Stimulated activated CD8-positive, alpha-beta memory T cell treated with anti-CD3 and anti-CD28 coated beads, Interleukin-4, amount 100 ng/mL, for 4 hours (primary cell): ENCODE data around the gene CAMKK1.
"Not testable (repeated sequence)": the region's sequence is repeated elsewhere in the genome, so short reads cannot be mapped to it uniquely, and the experiment has no call there.

Experiments used
- DNase-seq, 2 donors: peaks; one replicate each; pipeline ENCODE4 v3.0.0-alpha.2; 2020; ENCODE audit warnings: low read depth in 2 of 2, low spot score in 1 of 2

The CAMKK1 gene

GRCh38 chr17:3880983-3881382 is 11.9 kb downstream of the CAMKK1 start:
- DNase-seq, result no peak

DNA sequence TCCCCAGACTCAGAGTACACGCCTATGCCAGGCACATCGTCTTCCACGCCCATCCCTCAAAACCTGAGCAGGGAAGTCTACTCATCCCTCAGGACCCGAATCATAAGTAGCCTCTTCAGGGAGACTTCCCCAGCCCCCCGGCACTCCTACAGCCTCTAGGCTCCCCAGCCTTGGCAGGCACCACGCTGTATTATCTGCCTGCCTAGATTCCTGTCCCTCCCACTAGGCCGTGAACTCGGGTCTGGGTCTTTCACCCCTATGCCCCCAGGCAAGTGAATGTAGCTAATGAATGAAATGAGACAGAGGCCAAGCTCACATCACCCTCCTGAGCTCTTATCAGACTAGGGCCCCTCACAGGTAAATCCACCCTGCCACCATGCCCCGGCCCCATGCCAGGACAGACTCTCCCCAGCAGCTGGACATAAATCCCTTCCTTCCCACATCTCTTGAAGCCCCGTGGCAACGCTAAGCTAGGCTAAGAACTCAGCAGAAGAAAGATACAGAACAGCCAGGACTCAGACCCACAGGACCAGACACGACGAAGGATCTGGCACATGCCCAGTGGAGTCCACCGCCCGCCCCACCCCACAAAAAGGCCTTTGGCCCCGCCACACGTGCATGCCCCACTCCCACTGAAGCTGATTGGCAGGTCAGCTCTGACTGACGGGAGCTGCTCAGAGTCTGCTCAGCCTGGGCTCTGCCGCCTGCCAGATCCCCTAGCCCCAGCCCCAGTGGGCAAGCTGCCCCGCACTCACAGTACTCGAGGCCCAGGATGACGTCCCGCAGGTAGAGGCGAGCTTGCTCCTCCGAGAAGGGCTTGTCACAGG is 13.0 kb downstream of the CAMKK1 start:
- no peak for DNase-seq

GRCh38 chr17:3879186-3879585 is 13.7 kb downstream of the CAMKK1 start:
- no peak for DNase-seq

DNA sequence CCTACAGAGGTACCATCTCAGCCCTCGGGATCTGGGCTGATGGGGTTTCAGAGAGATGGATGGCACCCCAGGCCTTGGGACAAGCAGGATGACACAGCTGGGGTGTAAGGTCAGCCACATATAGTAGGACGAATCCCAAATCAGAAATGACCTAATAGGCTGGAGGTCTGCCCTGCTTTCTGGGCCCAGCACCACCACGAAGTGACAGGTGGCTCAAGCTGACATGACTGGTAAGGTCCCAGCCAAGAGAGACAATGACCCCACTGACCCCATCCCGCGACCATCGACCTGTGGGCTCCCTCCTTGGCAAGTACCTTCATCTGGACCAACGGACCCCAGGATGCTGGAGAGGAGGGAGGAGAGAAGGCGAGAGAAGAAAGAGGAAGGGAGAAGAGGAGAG is 15.6 kb downstream of the CAMKK1 start:
- no peak for DNase-seq

GRCh38 chr17:3875317-3875716 is 17.5 kb downstream of the CAMKK1 start:
- DNase-seq, result no peak

- no peak for DNase-seq
Observed at GRCh38 chr17:3873862-3874261, 19.0 kb downstream of the CAMKK1 start.

DNA sequence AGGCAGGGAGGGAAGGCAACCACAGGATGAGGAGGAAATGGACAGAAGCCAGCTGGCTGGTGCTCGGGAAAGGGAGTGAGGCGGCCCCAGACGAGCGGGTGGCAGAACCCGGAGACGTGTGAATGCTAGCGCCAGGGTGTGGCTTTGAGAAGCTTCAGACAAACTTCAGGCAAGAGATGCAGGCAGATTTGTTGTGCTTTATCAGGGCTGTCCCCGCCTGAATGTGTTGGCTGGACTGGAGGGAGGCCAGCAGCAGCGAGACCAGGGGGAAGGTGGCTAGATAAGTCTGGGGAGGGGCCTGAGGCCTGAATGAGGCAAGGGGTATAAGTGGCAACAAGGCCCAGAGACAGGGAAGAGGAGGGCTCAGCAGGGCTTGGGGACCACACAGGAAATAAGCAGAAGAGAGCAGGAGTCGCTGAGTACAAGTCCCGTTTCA is 22.0 kb downstream of the CAMKK1 start:
- no peak for DNase-seq

DNA sequence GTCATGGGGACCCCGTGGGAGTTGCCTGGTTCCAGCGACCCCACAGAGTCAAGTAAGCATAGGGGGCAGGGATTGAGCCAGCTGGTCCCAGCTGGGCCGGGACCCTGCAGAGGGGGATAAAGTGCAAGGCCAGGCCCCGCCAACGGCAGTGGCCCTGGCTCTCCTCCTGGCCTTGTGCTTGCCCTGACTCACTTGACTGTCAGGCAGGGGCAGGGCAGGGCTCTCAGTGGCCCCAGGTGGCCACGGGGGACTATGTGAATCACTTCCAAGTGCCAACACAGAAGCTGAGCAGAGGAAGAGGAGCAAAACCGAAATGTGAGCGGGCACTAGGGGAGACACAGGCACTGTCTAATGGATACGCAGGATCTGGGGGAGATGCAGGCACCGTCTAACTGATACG is 25.2 kb downstream of the CAMKK1 start:
- DNase-seq, result no peak

DNA sequence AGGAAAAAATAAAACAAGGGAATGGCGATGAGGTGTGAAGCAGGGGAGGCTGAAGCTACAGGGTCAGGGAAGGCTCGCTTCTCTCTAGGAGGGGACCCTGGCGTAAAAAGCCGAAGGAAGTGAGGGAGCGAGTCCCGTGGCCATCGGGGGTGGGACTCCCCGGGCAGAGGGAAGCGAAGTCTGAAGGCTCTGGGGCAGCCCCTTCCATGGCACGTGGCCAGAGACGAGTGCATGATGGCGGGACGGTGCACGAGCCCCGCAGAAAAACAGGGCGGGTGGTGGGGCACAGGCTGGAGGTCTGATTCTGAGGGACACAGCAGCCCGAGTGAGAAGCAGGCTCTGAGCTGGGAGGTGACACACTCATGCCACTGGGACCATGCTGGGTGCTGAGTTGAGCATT is 25.7 kb downstream of the CAMKK1 start:
- no peak for DNase-seq

GRCh38 chr17:3866276-3866675 is 26.6 kb downstream of the CAMKK1 start:
- DNase-seq, result no peak

DNA sequence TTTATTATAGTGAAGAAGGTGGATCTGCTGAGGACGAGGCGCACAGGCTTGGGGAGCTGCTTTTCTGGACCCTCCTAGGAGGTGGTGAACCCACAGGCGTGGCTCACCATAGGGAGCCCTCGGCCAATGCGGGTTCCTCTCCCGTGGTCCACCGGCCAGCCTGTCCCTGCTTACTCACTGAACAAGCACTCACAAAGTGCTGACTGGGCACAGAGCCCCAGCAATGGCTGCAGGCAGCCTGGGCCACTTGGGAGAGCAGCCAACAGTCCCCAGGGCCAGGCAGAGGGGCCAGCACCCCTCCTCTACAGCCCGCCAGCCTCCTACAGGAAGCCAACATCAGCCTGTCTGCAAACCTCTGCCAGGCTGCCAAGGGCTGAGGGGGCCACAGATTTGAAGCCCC is 27.7 kb downstream of the CAMKK1 start:
- no peak for DNase-seq

- no peak for DNase-seq
Observed at GRCh38 chr17:3864534-3864933, 28.3 kb downstream of the CAMKK1 start.

GRCh38 chr17:3861761-3862681 is 30.8 kb downstream of the CAMKK1 start:
- DNase-seq, result no peak

DNA sequence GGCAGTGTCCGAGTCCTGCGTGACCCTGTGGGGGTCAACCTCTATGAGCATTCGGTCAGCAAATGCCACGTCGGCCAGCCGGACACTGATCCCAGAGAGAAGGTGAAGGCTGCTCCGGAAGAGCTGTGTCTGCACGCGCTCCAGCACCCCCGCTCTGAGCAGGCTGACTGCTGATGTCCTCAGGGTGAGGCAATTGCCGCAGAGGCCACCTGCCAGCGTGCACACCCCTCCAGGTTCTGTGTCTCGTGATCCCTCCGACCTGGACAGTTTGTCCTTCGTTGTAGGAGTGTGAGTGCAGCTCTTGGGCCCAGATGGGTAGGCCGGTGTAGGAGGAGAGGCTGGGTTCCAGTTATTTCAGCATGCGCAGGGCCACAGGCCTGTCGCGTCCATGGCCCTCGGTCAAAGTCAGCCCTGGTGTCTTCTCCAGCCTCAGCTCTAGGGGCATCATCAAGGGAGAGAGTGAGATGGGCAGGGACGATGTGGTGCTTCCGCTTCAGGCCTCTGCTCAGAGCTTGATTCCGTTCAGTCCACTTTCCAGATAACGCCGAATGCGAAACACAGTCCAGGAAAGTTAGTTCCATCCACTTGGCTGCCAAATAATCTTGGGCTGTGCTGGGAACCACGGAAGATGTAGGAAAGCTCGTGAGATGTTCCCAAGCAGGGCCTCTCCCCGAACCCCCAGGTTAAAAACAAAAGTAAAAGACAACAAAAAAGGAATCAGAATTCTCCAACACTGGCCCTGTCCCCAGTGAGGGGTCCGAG is 31.7 kb downstream of the CAMKK1 start:
- no peak for DNase-seq

DNA sequence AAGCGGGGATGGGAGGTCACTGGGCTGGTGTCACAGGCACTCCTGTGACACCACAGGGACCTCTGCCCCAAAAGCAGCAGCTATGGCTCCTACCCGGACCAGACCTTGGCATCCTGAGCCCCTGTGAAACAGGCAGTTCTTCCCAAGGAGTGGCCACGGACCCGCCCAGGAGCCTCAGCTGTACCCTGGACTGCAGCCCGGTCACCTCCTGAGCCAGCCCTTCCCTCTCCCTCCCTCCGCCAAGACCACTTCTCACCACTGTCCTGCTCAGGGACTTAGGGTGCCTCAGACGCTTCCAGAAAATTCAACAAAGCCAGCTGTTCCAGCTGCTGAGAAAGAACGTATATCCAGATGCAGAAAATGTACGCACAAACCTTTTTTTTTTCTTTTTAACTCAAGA is 32.9 kb downstream of the CAMKK1 start:
- no peak for DNase-seq

DNA sequence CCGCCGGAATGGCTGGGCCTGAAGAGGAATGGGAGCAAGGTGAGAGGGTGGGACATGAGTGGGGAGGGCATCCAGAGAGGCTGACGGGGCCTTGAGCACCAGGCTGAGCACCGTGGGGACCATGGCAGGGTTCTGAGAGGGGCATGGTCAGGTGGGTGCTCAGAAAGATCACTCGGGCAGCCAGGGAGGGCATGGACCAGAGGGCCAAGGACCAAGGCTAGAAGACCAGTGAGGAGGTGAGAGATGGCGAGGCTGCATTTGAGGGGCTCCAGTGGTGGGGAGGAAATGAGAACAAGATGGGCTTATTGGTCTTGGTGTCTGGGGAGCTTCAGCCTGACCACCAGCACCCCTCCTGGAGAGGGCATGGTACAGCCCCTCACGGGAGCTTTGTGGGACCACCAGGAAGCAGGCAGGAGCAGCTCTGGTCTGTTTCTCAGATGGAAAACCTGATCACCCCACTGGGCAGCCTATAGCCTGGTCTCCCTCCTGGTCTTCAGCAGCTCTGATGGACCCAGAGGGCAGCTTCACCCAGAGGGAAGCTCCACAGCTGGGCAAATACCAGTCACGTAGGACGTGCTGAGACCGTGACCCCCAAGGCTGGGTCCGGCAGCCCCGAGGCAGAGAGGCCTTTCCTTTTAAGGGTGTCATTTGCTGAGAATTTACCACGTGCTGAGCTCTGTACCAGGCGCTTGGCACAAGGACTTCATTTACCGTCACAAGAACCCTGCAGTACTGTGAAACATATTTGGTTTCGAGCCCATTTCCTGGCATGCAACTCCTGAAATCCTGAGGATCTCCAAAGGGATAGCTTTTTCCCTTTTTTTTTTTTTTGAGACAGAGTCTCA is 35.4 kb downstream of the CAMKK1 start:
- no peak for DNase-seq

DNA sequence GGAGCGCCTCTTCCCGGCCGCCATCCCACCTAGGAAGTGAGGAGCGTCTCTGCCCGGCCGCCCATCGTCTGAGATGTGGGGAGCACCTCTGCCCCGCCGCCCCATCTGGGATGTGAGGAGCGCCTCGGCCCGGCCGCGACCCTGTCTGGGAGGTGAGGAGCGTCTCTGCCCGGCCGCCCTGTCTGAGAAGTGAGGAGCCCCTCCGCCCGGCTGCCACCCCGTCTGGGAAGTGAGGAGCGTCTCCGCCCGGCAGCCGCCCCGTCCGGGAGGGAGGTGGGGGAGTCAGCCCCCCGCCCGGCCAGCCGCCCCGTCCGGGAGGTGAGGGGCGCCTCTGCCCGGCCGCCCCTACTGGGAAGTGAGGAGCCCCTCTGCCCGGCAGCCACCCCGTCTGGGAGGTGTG is 38.6 kb downstream of the CAMKK1 start:
- DNase-seq, result not testable (repeated sequence)

DNA sequence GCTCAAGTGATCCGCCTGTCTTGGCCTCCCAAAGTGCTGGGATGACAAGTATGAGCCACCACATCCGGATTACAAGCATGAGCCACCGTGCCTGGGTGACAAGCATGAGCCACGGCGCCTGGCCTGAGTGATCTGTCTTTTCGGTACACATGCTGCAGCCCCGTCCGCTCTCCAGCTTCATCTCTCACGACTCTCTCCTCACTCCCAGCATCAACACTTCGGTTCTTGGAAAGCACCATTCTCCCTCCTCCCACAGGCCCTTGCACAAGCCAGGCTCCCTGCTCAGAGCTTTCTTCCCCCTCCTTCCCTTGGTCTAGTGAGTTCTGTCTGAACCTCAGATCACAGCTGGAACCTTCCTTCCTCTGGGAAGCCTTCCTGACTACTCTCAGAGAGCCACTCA is 40.3 kb downstream of the CAMKK1 start:
- no peak for DNase-seq

GRCh38 chr17:3851461-3852100 is 41.3 kb downstream of the CAMKK1 start:
- DNase-seq, result no peak

- no peak for DNase-seq
Observed at GRCh38 chr17:3848229-3848835, 44.5 kb downstream of the CAMKK1 start.
